Activated naive CD8-positive, alpha-beta T cell treated with anti-CD3 and anti-CD28 coated beads, Interleukin-2, amount 10 ng/mL, durations not matched to agents 7 days and 5 days (primary cell): ENCODE data around the gene TSKU. TPM values are rescaled to one million over a fixed set of nuclear protein-coding genes. Genes with fewer than 3 reads are reported as not detected.

ENCODE experiments used
- ATAC-seq: fragments of 150-1000 bp; cut with Tn5 transposase; one replicate; pipeline ENCODE4 v1.10.0; 2021; ENCODE audit warnings: low read depth, moderate library complexity
- POLR2A ChIA-PET: fragments of 350-600 bp; sonication (Branson Sonifier 250); formaldehyde crosslinking; loops from one replicate; lab custom pipeline; 2021; ENCODE audit warnings: antibody characterized with exemption; lab: Charles Lee
- DNase-seq: peaks from one replicate; pipeline ENCODE4 v3.0.0; 2021
- H3K27ac Mint-ChIP-seq: one replicate; pipeline ENCODE4 v1.8.0; 2022; ENCODE audit warnings: mild to moderate bottlenecking, mixed read lengths
- H3K27me3 Mint-ChIP-seq: one replicate; pipeline ENCODE4 v1.8.0; 2022; ENCODE audit warnings: mild to moderate bottlenecking, moderate library complexity, mixed read lengths
- H3K36me3 Mint-ChIP-seq: one replicate; pipeline ENCODE4 v1.8.0; 2021; ENCODE audit warnings: mild to moderate bottlenecking, mixed read lengths
- H3K4me1 Mint-ChIP-seq: one replicate; pipeline ENCODE4 v1.8.0; 2021; ENCODE audit warnings: mixed read lengths
- H3K4me3 Mint-ChIP-seq: one replicate; pipeline ENCODE4 v1.8.0; 2022; ENCODE audit warnings: mild to moderate bottlenecking, moderate library complexity, mixed read lengths
- H3K9me3 Mint-ChIP-seq: one replicate; pipeline ENCODE4 v1.8.0; 2021; ENCODE audit warnings: mixed read lengths
- total RNA-seq, 2 experiments: library from RNA; stranded (reverse); gene quantifications; one replicate each; pipeline ENCODE4 v1.2.3, GENCODE V29; 2021

TSKU gene
- total RNA-seq, 2 experiments from 2014 or later, result 2.4 to 2.8 TPM

- Mint-ChIP-seq H3K4me3 (no peak overlapping the region), H3K27ac (no peak overlapping the region), H3K9me3 (no peaks in the 10 kb centered on the region), H3K4me1 (peaks cover 48% of the 10 kb centered on the region), H3K27me3 (peaks cover 2% of the 10 kb centered on the region), H3K36me3 (no peaks in the 10 kb centered on the region)
- ATAC-seq (no peak), DNase-seq (no peak)
- POLR2A ChIA-PET, result interaction anchor here (2.1 kb wide), 1 partner anchor 13 kb away, joined by 11 read pairs; the partner anchor contains the start of gene TSKU
Observed at GRCh38 chr11:76769645-76770586, 13.2 kb upstream of the TSKU start.

GRCh38 chr11:76770642-76771445 lies 12.3 kb upstream of the TSKU start:
- H3K27ac Mint-ChIP-seq, result peak overlapping the region; percentile 81
- ATAC-seq, result no peak
- POLR2A ChIA-PET, result interaction anchor here (2.1 kb wide), 1 partner anchor 12 kb away, joined by 11 read pairs; the partner anchor contains the start of gene TSKU
- peaks cover 48% of the 10 kb centered on the region for H3K4me1 Mint-ChIP-seq
- H3K36me3 Mint-ChIP-seq, result no peaks in the 10 kb centered on the region
- DNase-seq, result no peak
- peak overlapping the region; percentile 39 for H3K4me3 Mint-ChIP-seq
- peaks cover 2% of the 10 kb centered on the region for H3K27me3 Mint-ChIP-seq
- H3K9me3 Mint-ChIP-seq, result peaks cover 2% of the 10 kb centered on the region

GRCh38 chr11:76771446-76772099 lies 11.6 kb upstream of the TSKU start:
- POLR2A ChIA-PET, result interaction anchor here (1.0 kb wide), 1 partner anchor 10 kb away, joined by 3 read pairs; no protein-coding TSS in a partner anchor
- Mint-ChIP-seq H3K4me3 (peak overlapping the region; percentile 17), H3K9me3 (peaks cover 2% of the 10 kb centered on the region), H3K27me3 (peaks cover 3% of the 10 kb centered on the region), H3K4me1 (peaks cover 48% of the 10 kb centered on the region), H3K36me3 (peaks cover 2% of the 10 kb centered on the region), H3K27ac (peak overlapping the region; percentile 22)
- no peak for DNase-seq
- no peak for ATAC-seq

- Mint-ChIP-seq H3K4me1 (peaks cover 43% of the 10 kb centered on the region), H3K36me3 (peaks cover 9% of the 10 kb centered on the region), H3K9me3 (peaks cover 7% of the 10 kb centered on the region), H3K4me3 (peak overlapping the region; percentile 17), H3K27ac (peak overlapping the region; percentile 22), H3K27me3 (peaks cover 9% of the 10 kb centered on the region)
- DNase-seq (no peak), ATAC-seq (no peak)
- POLR2A ChIA-PET, result interaction anchor here (1.0 kb wide), 1 partner anchor 9 kb away, joined by 3 read pairs; no protein-coding TSS in a partner anchor
Observed at GRCh38 chr11:76772100-76772782, 10.9 kb upstream of the TSKU start.

GRCh38 chr11:76772783-76773106 lies 10.4 kb upstream of the TSKU start:
- Mint-ChIP-seq H3K36me3 (peaks cover 10% of the 10 kb centered on the region), H3K9me3 (peaks cover 11% of the 10 kb centered on the region), H3K4me3 (no peak overlapping the region), H3K4me1 (peaks cover 38% of the 10 kb centered on the region), H3K27me3 (peaks cover 13% of the 10 kb centered on the region), H3K27ac (no peak overlapping the region)
- DNase-seq, result no peak
- POLR2A ChIA-PET, result no interaction called here
- ATAC-seq, result no peak

GRCh38 chr11:76773921-76774361 lies 9.2 kb upstream of the TSKU start:
- Mint-ChIP-seq H3K4me3 (no peak overlapping the region), H3K4me1 (peaks cover 31% of the 10 kb centered on the region), H3K36me3 (peaks cover 17% of the 10 kb centered on the region), H3K27ac (no peak overlapping the region), H3K27me3 (peaks cover 24% of the 10 kb centered on the region), H3K9me3 (peaks cover 11% of the 10 kb centered on the region)
- no peak for ATAC-seq
- no peak for DNase-seq
- POLR2A ChIA-PET, result no interaction called here

GRCh38 chr11:76776472-76776871 lies 6.7 kb upstream of the TSKU start:
- DNase-seq (no peak), ATAC-seq (no peak)
- Mint-ChIP-seq H3K4me1 (peaks cover 24% of the 10 kb centered on the region), H3K27me3 (peaks cover 35% of the 10 kb centered on the region), H3K36me3 (peaks cover 24% of the 10 kb centered on the region), H3K27ac (no peak overlapping the region), H3K9me3 (peaks cover 11% of the 10 kb centered on the region), H3K4me3 (no peak overlapping the region)
- POLR2A ChIA-PET, result no interaction called here

GRCh38 chr11:76777305-76777704 lies 5.9 kb upstream of the TSKU start:
- H3K27me3 Mint-ChIP-seq, result peaks cover 35% of the 10 kb centered on the region

GRCh38 chr11:76777876-76778275 lies 5.3 kb upstream of the TSKU start:
- DNase-seq (no peak), ATAC-seq (no peak)
- POLR2A ChIA-PET, result no interaction called here
- peaks cover 35% of the 10 kb centered on the region for H3K27me3 Mint-ChIP-seq
- peaks cover 21% of the 10 kb centered on the region for H3K4me1 Mint-ChIP-seq
- H3K36me3 Mint-ChIP-seq, result peaks cover 24% of the 10 kb centered on the region
- H3K27ac Mint-ChIP-seq, result no peak overlapping the region
- no peak overlapping the region for H3K4me3 Mint-ChIP-seq
- H3K9me3 Mint-ChIP-seq, result peaks cover 11% of the 10 kb centered on the region

More at GRCh38 chr11:76777305-76777704, 5.9 kb upstream of the TSKU start:
- Mint-ChIP-seq H3K4me1 (peaks cover 20% of the 10 kb centered on the region), H3K36me3 (peaks cover 24% of the 10 kb centered on the region), H3K4me3 (no peak overlapping the region), H3K9me3 (peaks cover 11% of the 10 kb centered on the region), H3K27ac (no peak overlapping the region)
- DNase-seq, result no peak
- POLR2A ChIA-PET, result no interaction called here
- no peak for ATAC-seq

- Mint-ChIP-seq H3K36me3 (peaks cover 24% of the 10 kb centered on the region), H3K4me1 (peaks cover 19% of the 10 kb centered on the region), H3K9me3 (peaks cover 11% of the 10 kb centered on the region), H3K27ac (no peak overlapping the region), H3K27me3 (peaks cover 35% of the 10 kb centered on the region), H3K4me3 (no peak overlapping the region)
- no peak for DNase-seq
- POLR2A ChIA-PET, result no interaction called here
- no peak for ATAC-seq
Observed at GRCh38 chr11:76778874-76779273, 4.3 kb upstream of the TSKU start.

GRCh38 chr11:76781046-76781801 lies 1.9 kb upstream of the TSKU start:
- H3K27me3 Mint-ChIP-seq, result peaks cover 47% of the 10 kb centered on the region
- POLR2A ChIA-PET, result interaction anchor here (1.1 to 1.8 kb wide), 2 partner anchors 9 to 25 kb away, joined by 3 to 7 read pairs; no protein-coding TSS in a partner anchor

More at GRCh38 chr11:76781046-76781801, 1.9 kb upstream of the TSKU start:
- H3K4me3 Mint-ChIP-seq, result peak overlapping the region; percentile 97
- DNase-seq (no peak), ATAC-seq (no peak)
- H3K4me1 Mint-ChIP-seq, result peaks cover 19% of the 10 kb centered on the region
- peaks cover 9% of the 10 kb centered on the region for H3K9me3 Mint-ChIP-seq
- H3K27ac Mint-ChIP-seq, result peak overlapping the region; percentile 37
- H3K36me3 Mint-ChIP-seq, result peaks cover 24% of the 10 kb centered on the region
